ENCODE measurements around the gene APBA2.

The APBA2 gene

GRCh38 chr15:28901987-28902745 is 16.4 kb downstream of the APBA2 start:
- no peak overlapping the region for H3K4me2 ChIP-seq (ENCODE audit: low read depth, low read length, poor library complexity, severe bottlenecking)
- no peaks in the 10 kb centered on the region for H4K20me1 ChIP-seq (ENCODE audit: insufficient read depth, low read length, poor library complexity, severe bottlenecking)
- no peaks in the 10 kb centered on the region for H3K36me3 ChIP-seq (ENCODE audit: insufficient read depth, low read length)
- H3K9me2 ChIP-seq (replicated peaks; ENCODE audit: low read depth, low read length): no peaks in the 10 kb centered on the region
- 0 out of 2 replicates have a peak, but pooled peaks cover 3% of the 10 kb centered on the region for H3F3A ChIP-seq (ENCODE audit: low read depth)
- no peaks in the 10 kb centered on the region for H3K27me3 ChIP-seq (ENCODE audit: insufficient read depth, low read length, poor library complexity, severe bottlenecking)
- TF ChIP-seq EZH2phosphoT487 (IDR thresholded peaks at IDR 0.05; ENCODE audit: borderline replicate concordance): no peak
- peak; percentile 61 for TF ChIP-seq CTCF (conservative IDR thresholded peaks at IDR 0.05; ENCODE audit: low read length)
- H3K4me3 ChIP-seq (ENCODE audit: low read length, poor library complexity, severe bottlenecking): no peak overlapping the region
- H2AFZ ChIP-seq (ENCODE audit: low read length): no peak overlapping the region
- H3K79me2 ChIP-seq (ENCODE audit: insufficient read depth, low read length): no peaks in the 10 kb centered on the region
- H3K4me1 ChIP-seq (ENCODE audit: insufficient read depth, low read length, poor library complexity, severe bottlenecking): peaks cover 60% of the 10 kb centered on the region
- no peaks in the 10 kb centered on the region for H3K9me3 ChIP-seq (ENCODE audit: insufficient read depth, low read depth, low read length)
- H3K9ac ChIP-seq (ENCODE audit: low read depth, low read length, poor library complexity, severe bottlenecking): no peak overlapping the region

GRCh38 chr15:28902856-28903255 is 17.1 kb downstream of the APBA2 start:
- H4K20me1 ChIP-seq (ENCODE audit: insufficient read depth, low read length, poor library complexity, severe bottlenecking): no peaks in the 10 kb centered on the region
- H3K9me2 ChIP-seq (replicated peaks; ENCODE audit: low read depth, low read length): no peaks in the 10 kb centered on the region
- H3K4me3 ChIP-seq (ENCODE audit: low read length, poor library complexity, severe bottlenecking): no peak overlapping the region
- H3F3A ChIP-seq (ENCODE audit: low read depth): 0 out of 2 replicates have a peak, but pooled peaks cover 3% of the 10 kb centered on the region
- H2AFZ ChIP-seq (ENCODE audit: low read length): no peak overlapping the region
- no peak overlapping the region for H3K4me2 ChIP-seq (ENCODE audit: low read depth, low read length, poor library complexity, severe bottlenecking)
- H3K9me3 ChIP-seq (ENCODE audit: insufficient read depth, low read depth, low read length): no peaks in the 10 kb centered on the region
- TF ChIP-seq EZH2phosphoT487 (IDR thresholded peaks at IDR 0.05; ENCODE audit: borderline replicate concordance): no peak
- TF ChIP-seq CTCF (conservative IDR thresholded peaks at IDR 0.05; ENCODE audit: low read length): no peak
- H3K9ac ChIP-seq (ENCODE audit: low read depth, low read length, poor library complexity, severe bottlenecking): peak overlapping the region; percentile 26
- peaks cover 66% of the 10 kb centered on the region for H3K4me1 ChIP-seq (ENCODE audit: insufficient read depth, low read length, poor library complexity, severe bottlenecking)
- H3K36me3 ChIP-seq (ENCODE audit: insufficient read depth, low read length): no peaks in the 10 kb centered on the region
- no peaks in the 10 kb centered on the region for H3K79me2 ChIP-seq (ENCODE audit: insufficient read depth, low read length)
- no peaks in the 10 kb centered on the region for H3K27me3 ChIP-seq (ENCODE audit: insufficient read depth, low read length, poor library complexity, severe bottlenecking)

GRCh38 chr15:28903555-28903954 is 17.8 kb downstream of the APBA2 start:
- Histone ChIP-seq H3K79me2 (ENCODE audit: insufficient read depth, low read length) (no peaks in the 10 kb centered on the region), H3K4me1 (ENCODE audit: insufficient read depth, low read length, poor library complexity, severe bottlenecking) (peaks cover 62% of the 10 kb centered on the region), H3K4me3 (ENCODE audit: low read length, poor library complexity, severe bottlenecking) (no peak overlapping the region), H3K27me3 (ENCODE audit: insufficient read depth, low read length, poor library complexity, severe bottlenecking) (no peaks in the 10 kb centered on the region), H3F3A (ENCODE audit: low read depth) (0 out of 2 replicates have a peak, but pooled peaks cover 3% of the 10 kb centered on the region), H3K4me2 (ENCODE audit: low read depth, low read length, poor library complexity, severe bottlenecking) (peak overlapping the region; percentile 47), H4K20me1 (ENCODE audit: insufficient read depth, low read length, poor library complexity, severe bottlenecking) (no peaks in the 10 kb centered on the region), H3K9ac (ENCODE audit: low read depth, low read length, poor library complexity, severe bottlenecking) (peak overlapping the region; percentile 26), H3K9me2 (replicated peaks; ENCODE audit: low read depth, low read length) (no peaks in the 10 kb centered on the region), H3K9me3 (ENCODE audit: insufficient read depth, low read depth, low read length) (no peaks in the 10 kb centered on the region), H2AFZ (ENCODE audit: low read length) (0 out of 2 replicates have a peak overlapping the region, but pooled peaks have one; percentile 9), H3K36me3 (ENCODE audit: insufficient read depth, low read length) (no peaks in the 10 kb centered on the region)
- TF ChIP-seq EZH2phosphoT487 (IDR thresholded peaks at IDR 0.05; ENCODE audit: borderline replicate concordance) (no peak), CTCF (conservative IDR thresholded peaks at IDR 0.05; ENCODE audit: low read length) (no peak)
